AG09319 (cell line): Measurements from ENCODE around the gene NETO2.
"Not testable (repeated sequence)": the region's sequence is repeated elsewhere in the genome, so short reads cannot be mapped to it uniquely, and the experiment has no call there.

ENCODE experiments used
- DNase-seq: peaks from one replicate; pipeline ENCODE4 v3.0.0-alpha.2; 2010; ENCODE audit warnings: low read depth; ENCODE audit errors: extremely low read depth
- CTCF ChIP-seq: IDR thresholded peaks from 2 replicates; pipeline ENCODE4 v1.5.1; 2011; ENCODE audit warnings: low read depth, mild to moderate bottlenecking, inconsistent platforms, low read length, moderate library complexity

Gene NETO2

GRCh38 chr16:47061204-47061603 is 82.5 kb downstream of the NETO2 start:
- DNase-seq = no peak

GRCh38 chr16:47060596-47060995 is 83.1 kb downstream of the NETO2 start:
- DNase-seq = no peak
- no peak for TF ChIP-seq CTCF

More at GRCh38 chr16:47061204-47061603, 82.5 kb downstream of the NETO2 start:
- TF ChIP-seq CTCF = no peak

- TF ChIP-seq CTCF = no peak
- no peak for DNase-seq
These were observed 83.8 kb downstream of the NETO2 start for GRCh38 chr16:47059991-47060390.

- not testable (repeated sequence) for DNase-seq
These were observed 84.6 kb downstream of the NETO2 start for GRCh38 chr16:47059130-47059529.

- DNase-seq = no peak
- TF ChIP-seq CTCF = no peak
These were observed 85.3 kb downstream of the NETO2 start for GRCh38 chr16:47058295-47059086.

GRCh38 chr16:47057630-47057993 is 86.1 kb downstream of the NETO2 start:
- no peak for TF ChIP-seq CTCF
- no peak for DNase-seq

- DNase-seq = no peak
- no peak for TF ChIP-seq CTCF
These were observed 86.8 kb downstream of the NETO2 start for GRCh38 chr16:47056688-47057629.

- not testable (repeated sequence) for DNase-seq
These were observed 87.7 kb downstream of the NETO2 start for GRCh38 chr16:47056061-47056460.
